Neural progenitor cell (in vitro differentiated cells): ENCODE data around the gene TMCO1. TPM values are rescaled to one million over a fixed set of nuclear protein-coding genes. Genes with fewer than 3 reads are reported as not detected.
"Not testable (repeated sequence)": the region's sequence is repeated elsewhere in the genome, so short reads cannot be mapped to it uniquely, and the experiment has no call there.

Source experiments
- DNase-seq: peaks from one replicate; pipeline ENCODE4 v3.0.0-alpha.2; 2016; ENCODE audit warnings: low spot score
- H2AFZ ChIP-seq: fragments of 200-600 bp; sonication (generic); replicated peaks from 2 replicates; pipeline ENCODE4 v1.6.1; 2016; ENCODE audit warnings: antibody characterized with exemption
- H3F3A ChIP-seq: fragments of 200-600 bp; sonication (generic); 2 replicates; pipeline ENCODE4 v1.6.1; 2016; ENCODE audit warnings: antibody characterized with exemption, low read depth
- H3K27ac ChIP-seq: fragments of 200-600 bp; sonication (generic); 2 replicates; pipeline ENCODE4 v1.5.1; 2016; ENCODE audit warnings: mild to moderate bottlenecking
- H3K27me3 ChIP-seq: fragments of 200-600 bp; sonication (generic); 2 replicates; pipeline ENCODE4 v1.6.1; 2016; ENCODE audit warnings: mild to moderate bottlenecking, moderate library complexity
- H3K36me3 ChIP-seq: fragments of 200-600 bp; sonication (generic); 2 replicates; pipeline ENCODE4 v1.5.1; 2016
- H3K4me1 ChIP-seq: fragments of 200-600 bp; sonication (generic); 2 replicates; pipeline ENCODE4 v1.6.1; 2016; ENCODE audit warnings: mixed run types
- H3K4me2 ChIP-seq: fragments of 200-600 bp; sonication (generic); 2 replicates; pipeline ENCODE4 v1.6.1; 2016
- H3K4me3 ChIP-seq: fragments of 200-600 bp; sonication (generic); 2 replicates; pipeline ENCODE4 v1.5.1; 2016
- H3K79me2 ChIP-seq: fragments of 200-600 bp; sonication (generic); 2 replicates; pipeline ENCODE4 v1.6.1; 2016; ENCODE audit warnings: low read depth
- H3K9ac ChIP-seq: fragments of 200-600 bp; sonication (generic); 2 replicates; pipeline ENCODE4 v1.6.1; 2016
- H3K9me3 ChIP-seq: fragments of 200-600 bp; sonication (generic); 2 replicates; pipeline ENCODE4 v1.5.1; 2016; ENCODE audit warnings: low read depth
- H4K20me1 ChIP-seq: fragments of 200-600 bp; sonication (generic); 2 replicates; pipeline ENCODE4 v1.6.1; 2016; ENCODE audit warnings: low read depth
- H3K27ac Mint-ChIP-seq: 3 replicates; pipeline ENCODE4 v1.8.0; 2021; ENCODE audit warnings: mixed read lengths
- H3K27me3 Mint-ChIP-seq: 2 replicates; pipeline ENCODE4 v1.8.0; 2022; ENCODE audit warnings: low read depth, mild to moderate bottlenecking, inconsistent platforms, moderate library complexity, mixed read lengths; ENCODE audit not compliant: insufficient read depth
- H3K36me3 Mint-ChIP-seq: 3 replicates; pipeline ENCODE4 v1.8.0; 2021; ENCODE audit warnings: mixed read lengths
- H3K4me1 Mint-ChIP-seq: 3 replicates; pipeline ENCODE4 v1.8.0; 2021; ENCODE audit warnings: mixed read lengths
- H3K4me3 Mint-ChIP-seq: 3 replicates; pipeline ENCODE4 v1.8.0; 2021; ENCODE audit warnings: mild to moderate bottlenecking, moderate library complexity, mixed read lengths
- H3K9me3 Mint-ChIP-seq: 3 replicates; pipeline ENCODE4 v1.8.0; 2020; ENCODE audit warnings: mixed read lengths
- CTCF ChIP-seq: fragments of 200-600 bp; sonication (generic); IDR thresholded peaks from 2 replicates; pipeline ENCODE4 v1.5.1; 2017; ENCODE audit warnings: antibody characterized with exemption, mild to moderate bottlenecking
- EZH2 ChIP-seq: fragments of 200-600 bp; sonication (generic); IDR thresholded peaks from 2 replicates; pipeline ENCODE4 v1.6.1; 2017; ENCODE audit warnings: antibody characterized with exemption, mild to moderate bottlenecking, moderate library complexity
- EZH2phosphoT487 ChIP-seq: fragments of 200-600 bp; sonication (generic); IDR thresholded peaks from 2 replicates; pipeline ENCODE4 v1.6.1; 2017; ENCODE audit warnings: antibody characterized with exemption
- total RNA-seq: library from RNA; depleted of rRNA; stranded (reverse); fragments of >200 nt; gene quantifications from 2 replicates; pipeline ENCODE4 v1.2.3, GENCODE V29; 2015; ENCODE audit warnings: low replicate concordance

Gene TMCO1
- total RNA-seq, 1 donor from 2014 or later, result 89.4 TPM

DNA sequence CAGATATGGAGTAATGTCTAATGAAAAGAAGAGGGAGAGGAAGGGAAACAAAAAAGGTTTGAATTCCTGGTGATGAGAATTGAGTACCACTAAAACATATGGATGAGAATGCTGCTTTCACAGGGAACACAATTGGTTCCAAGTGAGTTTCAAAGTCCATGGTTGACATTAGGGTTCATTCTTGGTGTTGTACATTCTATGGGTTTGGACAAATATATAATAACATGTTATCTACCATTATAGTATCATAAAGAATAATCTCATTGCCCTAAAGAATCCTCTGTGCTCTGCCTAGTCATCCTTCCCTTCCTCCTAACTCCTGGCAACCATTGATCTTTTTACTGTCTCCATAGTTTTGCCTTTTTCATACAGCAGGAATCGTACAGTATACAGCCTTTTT, 20.1 kb downstream of the TMCO1 start:
- Histone ChIP-seq H3K9me3 (no peaks in the 10 kb centered on the region), H3K4me2 (no peak overlapping the region), H3F3A (no peaks in the 10 kb centered on the region), H4K20me1 (no peaks in the 10 kb centered on the region), H3K27me3 (no peaks in the 10 kb centered on the region), H3K4me1 (no peaks in the 10 kb centered on the region), H3K9ac (no peak overlapping the region), H3K79me2 (no peaks in the 10 kb centered on the region), H2AFZ (no peak overlapping the region), H3K36me3 (no peaks in the 10 kb centered on the region), H3K4me3 (no peak overlapping the region), H3K27ac (no peak overlapping the region)
- DNase-seq, result no peak
- Mint-ChIP-seq H3K4me3 (no peak overlapping the region), H3K27me3 (no peaks in the 10 kb centered on the region), H3K9me3 (no peaks in the 10 kb centered on the region), H3K36me3 (peaks cover 5% of the 10 kb centered on the region), H3K4me1 (no peaks in the 10 kb centered on the region), H3K27ac (no peak overlapping the region)
- TF ChIP-seq EZH2phosphoT487 (no peak), EZH2 (no peak), CTCF (no peak)

DNA sequence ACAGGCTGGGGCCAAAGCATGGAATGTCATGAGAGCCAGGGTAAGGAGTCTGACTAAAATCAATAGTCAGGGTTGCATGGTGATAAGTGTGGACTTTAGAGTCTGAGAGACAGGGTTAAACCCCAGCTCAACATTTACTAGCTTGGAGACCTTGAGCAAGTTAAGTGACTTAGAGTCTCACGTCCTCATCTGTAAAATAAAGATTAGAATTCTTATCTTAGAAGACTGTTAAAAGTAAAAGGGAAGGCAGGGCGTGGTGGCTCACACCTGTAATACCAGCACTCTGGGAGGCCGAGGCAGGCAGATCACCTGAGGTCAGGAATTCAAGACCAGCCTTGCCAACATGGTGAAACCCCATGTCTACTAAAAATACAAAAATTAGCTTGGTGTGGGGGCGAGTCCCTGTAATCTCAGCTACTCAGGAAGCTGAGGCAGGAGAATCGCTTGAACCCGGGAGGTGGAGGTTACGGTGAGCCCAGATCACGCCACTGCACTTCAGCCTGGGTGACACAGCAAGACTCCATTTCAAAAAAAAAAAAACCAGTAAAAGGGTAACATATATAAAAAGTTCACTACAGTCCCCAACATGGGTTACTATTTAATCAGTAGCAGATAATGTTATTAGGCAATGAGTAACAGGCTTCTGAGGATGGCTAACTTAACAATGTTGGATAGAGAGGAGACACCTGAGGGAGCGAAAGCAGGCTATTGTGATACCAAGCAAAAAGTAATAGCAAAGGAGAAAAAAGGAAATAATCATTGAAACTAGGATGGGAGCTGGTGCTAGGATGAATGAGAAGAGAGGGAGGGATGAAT, 20.8 kb downstream of the TMCO1 start:
- no peak overlapping the region for H3K27ac Mint-ChIP-seq
- Histone ChIP-seq H4K20me1 (no peaks in the 10 kb centered on the region), H3K4me3 (no peak overlapping the region), H3K9ac (no peak overlapping the region), H3K4me2 (no peak overlapping the region), H3F3A (no peaks in the 10 kb centered on the region), H2AFZ (no peak overlapping the region), H3K27ac (no peak overlapping the region), H3K9me3 (no peaks in the 10 kb centered on the region), H3K4me1 (no peaks in the 10 kb centered on the region), H3K79me2 (no peaks in the 10 kb centered on the region), H3K36me3 (no peaks in the 10 kb centered on the region), H3K27me3 (no peaks in the 10 kb centered on the region)
- no peak overlapping the region for H3K4me3 Mint-ChIP-seq
- H3K27me3 Mint-ChIP-seq, result no peaks in the 10 kb centered on the region
- no peaks in the 10 kb centered on the region for H3K4me1 Mint-ChIP-seq
- H3K9me3 Mint-ChIP-seq, result no peaks in the 10 kb centered on the region
- TF ChIP-seq EZH2, result no peak
- TF ChIP-seq CTCF, result no peak
- no peak for TF ChIP-seq EZH2phosphoT487
- no peak for DNase-seq
- H3K36me3 Mint-ChIP-seq, result peaks cover 6% of the 10 kb centered on the region

GRCh38 chr1:165744913-165745312, 23.8 kb downstream of the TMCO1 start:
- H3F3A ChIP-seq, H3K4me1 Mint-ChIP-seq, H3K4me1 ChIP-seq, H3K27ac Mint-ChIP-seq, H3K9ac ChIP-seq, H4K20me1 ChIP-seq, H3K36me3 ChIP-seq, H3K4me3 Mint-ChIP-seq, H3K4me3 ChIP-seq, H3K79me2 ChIP-seq, H3K9me3 ChIP-seq, H3K27me3 ChIP-seq, H3K27ac ChIP-seq, H3K4me2 ChIP-seq, H2AFZ ChIP-seq, H3K27me3 Mint-ChIP-seq, H3K9me3 Mint-ChIP-seq, DNase-seq: not testable (repeated sequence)
- H3K36me3 Mint-ChIP-seq, result peaks cover 18% of the 10 kb centered on the region

- Mint-ChIP-seq H3K27ac (no peak overlapping the region), H3K4me1 (no peaks in the 10 kb centered on the region), H3K36me3 (peaks cover 20% of the 10 kb centered on the region), H3K9me3 (no peaks in the 10 kb centered on the region), H3K27me3 (no peaks in the 10 kb centered on the region), H3K4me3 (no peak overlapping the region)
- H3F3A ChIP-seq, result no peaks in the 10 kb centered on the region
- H3K9ac ChIP-seq, result no peak overlapping the region
- H4K20me1 ChIP-seq, result no peaks in the 10 kb centered on the region
- no peak for TF ChIP-seq CTCF
- TF ChIP-seq EZH2, result no peak
- TF ChIP-seq EZH2phosphoT487, result no peak
- no peaks in the 10 kb centered on the region for H3K4me1 ChIP-seq
- H3K27ac ChIP-seq, result no peak overlapping the region
- H3K36me3 ChIP-seq, result no peaks in the 10 kb centered on the region
- no peak overlapping the region for H2AFZ ChIP-seq
- H3K79me2 ChIP-seq, result no peaks in the 10 kb centered on the region
- no peak overlapping the region for H3K4me3 ChIP-seq
- H3K9me3 ChIP-seq, result no peaks in the 10 kb centered on the region
- H3K4me2 ChIP-seq, result no peak overlapping the region
- no peak for DNase-seq
- H3K27me3 ChIP-seq, result no peaks in the 10 kb centered on the region
These were observed 26.5 kb downstream of the TMCO1 start for GRCh38 chr1:165742194-165742593.
